Measurements from ENCODE around the gene LHFPL6.

- TF ChIP-seq POLR2A (IDR thresholded peaks at IDR 0.05) (no peak), CTCF (IDR thresholded peaks at IDR 0.05) (no peak), POLR2AphosphoS5 (IDR thresholded peaks at IDR 0.05) (no peak)
Observed at GRCh38 chr13:39381456-39381855, 221.5 kb downstream of the LHFPL6 start.
